Measurements from ENCODE around the gene DPF3. TPM values are rescaled to one million over a fixed set of nuclear protein-coding genes. Genes with fewer than 3 reads are reported as not detected.

The DPF3 gene
- polyA plus RNA-seq, 1 donor = 3.5 TPM

- DNase-seq = no peak
- H3K4me3 ChIP-seq (ENCODE audit: low read length) = no peak overlapping the region
- no peaks in the 10 kb centered on the region for H3K27me3 ChIP-seq (ENCODE audit: control insufficient read depth, insufficient read depth, low read length)
- H3K36me3 ChIP-seq (ENCODE audit: control insufficient read depth, insufficient read depth, low read length) = no peaks in the 10 kb centered on the region
- no peak overlapping the region for H3K27ac ChIP-seq (ENCODE audit: low read length)
- H3K9me3 ChIP-seq (ENCODE audit: control insufficient read depth, low read depth, low read length) = no peaks in the 10 kb centered on the region
- WGBS (ENCODE audit: insufficient coverage, low lambda C conversion rate) = no CpG with 5 or more reads among the region's 12 CpGs
- no peaks in the 10 kb centered on the region for H3K4me1 ChIP-seq (ENCODE audit: control insufficient read depth, insufficient read depth, low read length)
Observed at GRCh38 chr14:72708222-72708621, 185.7 kb downstream of the DPF3 start.

DNA sequence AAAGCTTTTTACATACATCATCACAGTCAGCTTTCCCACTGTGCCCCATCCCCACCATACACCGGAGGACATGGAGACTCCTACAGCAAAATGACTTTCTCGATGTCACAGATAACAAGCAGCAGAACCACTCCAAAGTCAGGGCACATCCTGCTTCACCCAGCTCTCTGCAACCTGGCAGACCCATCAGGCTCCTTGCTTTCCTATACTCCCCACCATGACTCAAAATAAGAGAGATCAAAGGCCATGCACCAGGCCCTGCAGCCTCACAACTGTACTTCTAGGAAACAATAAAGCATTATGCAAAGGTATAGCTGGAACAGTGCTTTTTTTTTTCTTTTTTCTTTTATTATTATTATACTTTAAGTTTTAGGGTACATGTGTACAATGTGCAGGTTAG, 187.4 kb downstream of the DPF3 start:
- Histone ChIP-seq H3K4me1 (ENCODE audit: control insufficient read depth, insufficient read depth, low read length) (no peaks in the 10 kb centered on the region), H3K9me3 (ENCODE audit: control insufficient read depth, low read depth, low read length) (no peaks in the 10 kb centered on the region), H3K4me3 (ENCODE audit: low read length) (no peak overlapping the region), H3K27ac (ENCODE audit: low read length) (no peak overlapping the region), H3K36me3 (ENCODE audit: control insufficient read depth, insufficient read depth, low read length) (no peaks in the 10 kb centered on the region), H3K27me3 (ENCODE audit: control insufficient read depth, insufficient read depth, low read length) (no peaks in the 10 kb centered on the region)
- DNase-seq = no peak
- no CpG with 5 or more reads among the region's 2 CpGs for WGBS (ENCODE audit: insufficient coverage, low lambda C conversion rate)

- H3K27ac ChIP-seq (ENCODE audit: low read length) = no peak overlapping the region
- DNase-seq = no peak
- H3K36me3 ChIP-seq (ENCODE audit: control insufficient read depth, insufficient read depth, low read length) = no peaks in the 10 kb centered on the region
- H3K27me3 ChIP-seq (ENCODE audit: control insufficient read depth, insufficient read depth, low read length) = no peaks in the 10 kb centered on the region
- no peaks in the 10 kb centered on the region for H3K9me3 ChIP-seq (ENCODE audit: control insufficient read depth, low read depth, low read length)
- 84% methylated on average over 3 of the region's 3 CpGs for WGBS (ENCODE audit: insufficient coverage, low lambda C conversion rate)
- no peak overlapping the region for H3K4me3 ChIP-seq (ENCODE audit: low read length)
- H3K4me1 ChIP-seq (ENCODE audit: control insufficient read depth, insufficient read depth, low read length) = no peaks in the 10 kb centered on the region
Observed at GRCh38 chr14:72704502-72704901, 189.4 kb downstream of the DPF3 start.

GRCh38 chr14:72701605-72702004, 192.3 kb downstream of the DPF3 start:
- Histone ChIP-seq H3K36me3 (ENCODE audit: control insufficient read depth, insufficient read depth, low read length) (no peaks in the 10 kb centered on the region), H3K27me3 (ENCODE audit: control insufficient read depth, insufficient read depth, low read length) (no peaks in the 10 kb centered on the region), H3K27ac (ENCODE audit: low read length) (no peak overlapping the region), H3K4me3 (ENCODE audit: low read length) (no peak overlapping the region), H3K4me1 (ENCODE audit: control insufficient read depth, insufficient read depth, low read length) (no peaks in the 10 kb centered on the region), H3K9me3 (ENCODE audit: control insufficient read depth, low read depth, low read length) (no peaks in the 10 kb centered on the region)
- no peak for DNase-seq
- no CpG with 5 or more reads among the region's 7 CpGs for WGBS (ENCODE audit: insufficient coverage, low lambda C conversion rate)

DNA sequence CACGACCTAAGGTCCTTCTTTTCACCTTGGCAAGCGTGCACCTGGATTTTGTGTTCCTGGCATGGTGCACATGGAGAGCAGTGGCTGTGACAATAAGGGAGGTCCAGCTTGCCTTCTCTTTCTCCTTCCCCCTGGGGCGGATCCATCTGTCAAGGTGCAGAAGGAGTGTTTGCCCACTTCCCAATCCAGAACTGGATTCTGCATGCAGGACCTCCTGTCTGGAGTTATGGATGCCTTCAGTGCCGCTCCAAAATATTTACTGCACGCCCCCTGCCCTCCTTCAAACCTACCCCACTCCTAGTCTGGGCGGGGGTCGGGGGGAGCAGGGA, 192.7 kb downstream of the DPF3 start:
- no peaks in the 10 kb centered on the region for H3K27me3 ChIP-seq (ENCODE audit: control insufficient read depth, insufficient read depth, low read length)
- no peaks in the 10 kb centered on the region for H3K4me1 ChIP-seq (ENCODE audit: control insufficient read depth, insufficient read depth, low read length)
- H3K27ac ChIP-seq (ENCODE audit: low read length) = no peak overlapping the region
- no peaks in the 10 kb centered on the region for H3K36me3 ChIP-seq (ENCODE audit: control insufficient read depth, insufficient read depth, low read length)
- H3K4me3 ChIP-seq (ENCODE audit: low read length) = no peak overlapping the region
- H3K9me3 ChIP-seq (ENCODE audit: control insufficient read depth, low read depth, low read length) = no peaks in the 10 kb centered on the region
- WGBS (ENCODE audit: insufficient coverage, low lambda C conversion rate) = no CpG with 5 or more reads among the region's 7 CpGs
- no peak for DNase-seq

DNA sequence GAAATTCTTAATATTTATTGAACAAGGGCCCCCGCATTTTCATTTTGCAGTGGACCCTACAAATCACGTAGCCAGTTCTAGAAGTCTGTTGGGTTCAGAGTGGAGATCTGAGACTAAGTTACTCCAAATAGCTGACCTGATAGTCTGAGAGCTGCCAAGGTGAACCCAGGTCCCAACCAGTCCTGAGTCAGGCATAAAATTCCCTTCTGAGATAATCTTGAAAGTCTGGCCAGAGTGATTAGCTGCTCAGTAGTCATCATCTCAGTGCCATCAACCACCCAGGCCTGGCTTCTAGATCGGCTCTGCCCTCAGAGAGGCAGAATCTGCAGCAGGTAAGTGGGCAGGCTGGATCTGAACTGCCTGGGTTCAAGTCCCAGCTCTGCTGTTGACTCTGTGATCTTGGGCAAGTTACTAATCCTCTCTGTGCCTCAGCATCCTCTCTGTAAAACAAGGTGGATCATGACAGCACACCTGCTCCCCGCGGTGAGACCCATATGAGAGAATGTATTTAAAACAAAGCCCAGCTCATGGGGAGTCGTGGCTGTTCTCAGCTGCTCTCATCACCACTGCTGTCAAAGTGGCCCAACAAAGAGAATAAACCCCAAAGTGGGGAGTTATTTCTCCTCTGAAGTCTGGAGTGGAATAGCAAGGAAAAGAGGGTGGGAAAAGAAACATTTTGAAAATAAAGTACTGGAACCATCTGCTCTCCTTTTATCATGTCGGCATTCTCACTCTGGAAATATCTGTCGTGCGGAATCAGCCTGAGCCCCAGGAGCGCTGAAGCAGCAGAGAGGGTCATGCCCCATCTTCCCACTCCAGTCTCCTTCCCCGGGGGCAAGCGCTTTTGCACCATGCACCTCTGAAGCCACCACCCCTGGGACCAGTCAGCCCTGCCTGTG, 193.3 kb downstream of the DPF3 start:
- DNase-seq = no peak
- Histone ChIP-seq H3K4me3 (ENCODE audit: low read length) (no peak overlapping the region), H3K4me1 (ENCODE audit: control insufficient read depth, insufficient read depth, low read length) (no peaks in the 10 kb centered on the region), H3K36me3 (ENCODE audit: control insufficient read depth, insufficient read depth, low read length) (no peaks in the 10 kb centered on the region), H3K9me3 (ENCODE audit: control insufficient read depth, low read depth, low read length) (no peaks in the 10 kb centered on the region), H3K27me3 (ENCODE audit: control insufficient read depth, insufficient read depth, low read length) (no peaks in the 10 kb centered on the region), H3K27ac (ENCODE audit: low read length) (no peak overlapping the region)
- no CpG with 5 or more reads among the region's 12 CpGs for WGBS (ENCODE audit: insufficient coverage, low lambda C conversion rate)

- Histone ChIP-seq H3K36me3 (ENCODE audit: control insufficient read depth, insufficient read depth, low read length) (no peaks in the 10 kb centered on the region), H3K4me3 (ENCODE audit: low read length) (no peak overlapping the region), H3K4me1 (ENCODE audit: control insufficient read depth, insufficient read depth, low read length) (no peaks in the 10 kb centered on the region), H3K9me3 (ENCODE audit: control insufficient read depth, low read depth, low read length) (no peaks in the 10 kb centered on the region), H3K27ac (ENCODE audit: low read length) (no peak overlapping the region), H3K27me3 (ENCODE audit: control insufficient read depth, insufficient read depth, low read length) (no peaks in the 10 kb centered on the region)
- no CpG with 5 or more reads among the region's 3 CpGs for WGBS (ENCODE audit: insufficient coverage, low lambda C conversion rate)
- no peak for DNase-seq
Observed at GRCh38 chr14:72699852-72700257, 194.0 kb downstream of the DPF3 start.

DNA sequence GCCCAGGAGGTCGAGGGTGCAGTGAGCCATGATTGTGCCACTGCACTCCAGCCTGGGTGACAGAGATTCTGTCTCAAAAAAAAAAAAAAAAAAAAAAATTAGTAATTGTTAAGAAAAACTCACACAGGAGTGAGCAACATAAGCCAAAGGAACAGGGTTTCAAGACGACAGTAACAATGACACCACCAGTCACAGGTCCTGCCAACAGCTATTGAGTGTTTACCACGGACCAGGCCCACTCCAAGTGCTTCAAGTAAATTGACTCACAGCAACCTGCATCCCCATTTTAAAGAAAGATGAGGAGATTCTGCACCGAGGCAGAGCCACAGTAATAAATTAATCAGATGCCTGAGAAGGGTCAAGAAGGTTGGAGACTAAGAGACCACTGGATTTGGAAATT, 194.5 kb downstream of the DPF3 start:
- Histone ChIP-seq H3K4me1 (ENCODE audit: control insufficient read depth, insufficient read depth, low read length) (no peaks in the 10 kb centered on the region), H3K9me3 (ENCODE audit: control insufficient read depth, low read depth, low read length) (no peaks in the 10 kb centered on the region), H3K27ac (ENCODE audit: low read length) (no peak overlapping the region), H3K27me3 (ENCODE audit: control insufficient read depth, insufficient read depth, low read length) (no peaks in the 10 kb centered on the region), H3K4me3 (ENCODE audit: low read length) (no peak overlapping the region), H3K36me3 (ENCODE audit: control insufficient read depth, insufficient read depth, low read length) (no peaks in the 10 kb centered on the region)
- DNase-seq = no peak
- no CpG with 5 or more reads among the region's 4 CpGs for WGBS (ENCODE audit: insufficient coverage, low lambda C conversion rate)

- Histone ChIP-seq H3K36me3 (ENCODE audit: control insufficient read depth, insufficient read depth, low read length) (no peaks in the 10 kb centered on the region), H3K4me1 (ENCODE audit: control insufficient read depth, insufficient read depth, low read length) (no peaks in the 10 kb centered on the region), H3K27me3 (ENCODE audit: control insufficient read depth, insufficient read depth, low read length) (no peaks in the 10 kb centered on the region), H3K9me3 (ENCODE audit: control insufficient read depth, low read depth, low read length) (no peaks in the 10 kb centered on the region), H3K4me3 (ENCODE audit: low read length) (no peak overlapping the region), H3K27ac (ENCODE audit: low read length) (no peak overlapping the region)
- WGBS (ENCODE audit: insufficient coverage, low lambda C conversion rate) = no CpG with 5 or more reads among the region's 3 CpGs
- DNase-seq = peak; percentile 24 to 45
Observed at GRCh38 chr14:72692696-72693095, 201.2 kb downstream of the DPF3 start.

GRCh38 chr14:72690324-72690723, 203.6 kb downstream of the DPF3 start:
- WGBS (ENCODE audit: insufficient coverage, low lambda C conversion rate) = no CpG with 5 or more reads among the region's 14 CpGs
- no peaks in the 10 kb centered on the region for H3K27me3 ChIP-seq (ENCODE audit: control insufficient read depth, insufficient read depth, low read length)

More at GRCh38 chr14:72690324-72690723, 203.6 kb downstream of the DPF3 start:
- H3K4me3 ChIP-seq (ENCODE audit: low read length) = no peak overlapping the region
- H3K9me3 ChIP-seq (ENCODE audit: control insufficient read depth, low read depth, low read length) = no peaks in the 10 kb centered on the region
- H3K4me1 ChIP-seq (ENCODE audit: control insufficient read depth, insufficient read depth, low read length) = no peaks in the 10 kb centered on the region
- H3K27ac ChIP-seq (ENCODE audit: low read length) = no peak overlapping the region
- H3K36me3 ChIP-seq (ENCODE audit: control insufficient read depth, insufficient read depth, low read length) = no peaks in the 10 kb centered on the region
- no peak for DNase-seq
